OCI-LY7 (cell line): ENCODE data around the gene GNG14. TPM values are rescaled to one million over a fixed set of nuclear protein-coding genes. Genes with fewer than 3 reads are reported as not detected.
"Not testable (repeated sequence)": the region's sequence is repeated elsewhere in the genome, so short reads cannot be mapped to it uniquely, and the experiment has no call there.

ENCODE experiments used
- BruUV-seq: library from RNA; stranded (reverse); fragments of 400-500 nt; replicated peaks from 2 replicates; lab custom pipeline; 2021; lab: Mats Ljungman, UMichigan
- CTCF ChIA-PET: fragments of 300-600 bp; sonication (Branson Sonifier 250); formaldehyde crosslinking; loops from one replicate; lab custom pipeline; 2022; ENCODE audit warnings: antibody characterized with exemption; ENCODE audit not compliant: unreplicated experiment; lab: Charles Lee
- POLR2A ChIA-PET: fragments of 300-600 bp; sonication (Branson Sonifier 250); formaldehyde crosslinking; loops from one replicate; lab custom pipeline; 2022; ENCODE audit warnings: antibody characterized with exemption; lab: Charles Lee
- DNase-seq: peaks from one replicate; pipeline ENCODE4 v3.0.0-alpha.2; 2015; ENCODE audit warnings: low spot score
- H2AFZ ChIP-seq: fragments of 200-600 bp; sonication (generic), shearing (Covaris generic); 2 replicates; pipeline ENCODE4 v1.6.1; 2014; ENCODE audit warnings: mild to moderate bottlenecking, antibody characterized with exemption, low read length, moderate library complexity
- H3K27ac ChIP-seq: fragments of 200-600 bp; sonication (generic); 2 replicates; pipeline ENCODE4 v1.5.1; 2014; ENCODE audit warnings: mixed run types, low read depth, mild to moderate bottlenecking, moderate library complexity, low read length, inconsistent platforms; ENCODE audit not compliant: poor library complexity, severe bottlenecking
- H3K36me3 ChIP-seq: fragments of 200-600 bp; sonication (generic); 2 replicates; pipeline ENCODE4 v1.6.1; 2014; ENCODE audit warnings: mild to moderate bottlenecking, antibody characterized with exemption, low read length, moderate library complexity, mixed read lengths; ENCODE audit not compliant: insufficient read depth
- H3K4me1 ChIP-seq: fragments of 200-600 bp; sonication (generic); 2 replicates; pipeline ENCODE4 v1.5.1; 2014; ENCODE audit warnings: mild to moderate bottlenecking, low read length; ENCODE audit not compliant: insufficient read depth, poor library complexity, severe bottlenecking
- H3K4me2 ChIP-seq: fragments of 200-600 bp; sonication (generic); 2 replicates; pipeline ENCODE4 v1.6.1; 2014; ENCODE audit warnings: mild to moderate bottlenecking, low read length
- H3K4me3 ChIP-seq: fragments of 200-600 bp; sonication (generic); 2 replicates; pipeline ENCODE4 v1.5.1; 2014; ENCODE audit warnings: mild to moderate bottlenecking, low read depth, low read length; ENCODE audit not compliant: poor library complexity, severe bottlenecking
- H3K79me2 ChIP-seq: fragments of 200-600 bp; sonication (generic); 2 replicates; pipeline ENCODE4 v1.6.1; 2016; ENCODE audit warnings: low read depth, mild to moderate bottlenecking, low read length, moderate library complexity, mixed read lengths; ENCODE audit not compliant: insufficient read depth
- H3K9me2 ChIP-seq: fragments of 200-600 bp; sonication (generic); 2 replicates; pipeline ENCODE4 v1.6.1; 2016; ENCODE audit warnings: mild to moderate bottlenecking, low read length, mixed read lengths; ENCODE audit not compliant: insufficient read depth
- H3K9me3 ChIP-seq: fragments of 200-600 bp; sonication (generic); 2 replicates; pipeline ENCODE4 v1.6.1; 2014; ENCODE audit warnings: mild to moderate bottlenecking, mixed run types, low read length, mixed read lengths
- H4K20me1 ChIP-seq: fragments of 200-600 bp; sonication (generic); 2 replicates; pipeline ENCODE4 v1.6.1; 2014; ENCODE audit warnings: mild to moderate bottlenecking, antibody characterized with exemption, low read length, moderate library complexity, mixed read lengths; ENCODE audit not compliant: insufficient read depth
- EZH2phosphoT487 ChIP-seq: fragments of 200-600 bp; sonication (generic); IDR thresholded peaks from 2 replicates; pipeline ENCODE4 v1.6.1; 2018; ENCODE audit warnings: low read depth, borderline replicate concordance, mild to moderate bottlenecking, mixed run types, antibody characterized with exemption, low read length, moderate library complexity, mixed read lengths
- intact Hi-C: fragments of 100-400 bp; cut with micrococcal nuclease; formaldehyde crosslinking; loops from one replicate; pipeline ENCODE4 v1.10.0; 2022; ENCODE audit not compliant: unreplicated experiment
- total RNA-seq, 2 experiments: library from RNA; depleted of rRNA in 1 of 2; stranded (reverse); fragments of >200 nt in 1 of 2; shearing (Covaris generic) in 1 of 2; gene quantifications; 2 replicates each; pipeline ENCODE4 v1.2.3, GENCODE V29; 2014 to 2022
- TF ChIP-seq, protein P1 (sequence below): fragments of 200-600 bp; sonication (generic); conservative IDR thresholded peaks from 2 replicates; pipeline ENCODE4 v1.5.1; 2014; ENCODE audit warnings: mild to moderate bottlenecking, antibody characterized with exemption, low read length, moderate library complexity, mixed read lengths

Gene GNG14
- total RNA-seq, 2 experiments from 2014 or later: 0.93 TPM; not detected in 1

GRCh38 chr19:12676384-12676792, 11.4 kb upstream of the GNG14 start:
- no peaks in the 10 kb centered on the region for H3K9me2 ChIP-seq
- H3K36me3 ChIP-seq: peaks cover 81% of the 10 kb centered on the region
- H3K27ac ChIP-seq: no peak overlapping the region
- POLR2A ChIA-PET: interaction anchor here (0.5 kb wide), 1 partner anchor 105 kb away, joined by 3 read pairs; no protein-coding TSS in a partner anchor
- BruUV-seq: no TSS peak
- peaks cover 9% of the 10 kb centered on the region for H3K79me2 ChIP-seq
- H3K4me1 ChIP-seq: peaks cover 11% of the 10 kb centered on the region
- CTCF ChIA-PET: no interaction called here
- H3K4me3 ChIP-seq: no peak overlapping the region
- DNase-seq: peak; percentile 83
- no peak overlapping the region for H2AFZ ChIP-seq
- intact Hi-C loops: loop anchor here (2.0 kb wide), 1 partner anchor 120 kb away; no protein-coding TSS in a partner anchor
- H3K4me2 ChIP-seq: no peak overlapping the region
- TF ChIP-seq, protein P1, sequence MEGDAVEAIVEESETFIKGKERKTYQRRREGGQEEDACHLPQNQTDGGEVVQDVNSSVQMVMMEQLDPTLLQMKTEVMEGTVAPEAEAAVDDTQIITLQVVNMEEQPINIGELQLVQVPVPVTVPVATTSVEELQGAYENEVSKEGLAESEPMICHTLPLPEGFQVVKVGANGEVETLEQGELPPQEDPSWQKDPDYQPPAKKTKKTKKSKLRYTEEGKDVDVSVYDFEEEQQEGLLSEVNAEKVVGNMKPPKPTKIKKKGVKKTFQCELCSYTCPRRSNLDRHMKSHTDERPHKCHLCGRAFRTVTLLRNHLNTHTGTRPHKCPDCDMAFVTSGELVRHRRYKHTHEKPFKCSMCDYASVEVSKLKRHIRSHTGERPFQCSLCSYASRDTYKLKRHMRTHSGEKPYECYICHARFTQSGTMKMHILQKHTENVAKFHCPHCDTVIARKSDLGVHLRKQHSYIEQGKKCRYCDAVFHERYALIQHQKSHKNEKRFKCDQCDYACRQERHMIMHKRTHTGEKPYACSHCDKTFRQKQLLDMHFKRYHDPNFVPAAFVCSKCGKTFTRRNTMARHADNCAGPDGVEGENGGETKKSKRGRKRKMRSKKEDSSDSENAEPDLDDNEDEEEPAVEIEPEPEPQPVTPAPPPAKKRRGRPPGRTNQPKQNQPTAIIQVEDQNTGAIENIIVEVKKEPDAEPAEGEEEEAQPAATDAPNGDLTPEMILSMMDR: peak; percentile 90
- TF ChIP-seq EZH2phosphoT487: no peak
- no peaks in the 10 kb centered on the region for H3K9me3 ChIP-seq
- peaks cover 10% of the 10 kb centered on the region; the same call in 1 of the 2 replicates for H4K20me1 ChIP-seq

DNA sequence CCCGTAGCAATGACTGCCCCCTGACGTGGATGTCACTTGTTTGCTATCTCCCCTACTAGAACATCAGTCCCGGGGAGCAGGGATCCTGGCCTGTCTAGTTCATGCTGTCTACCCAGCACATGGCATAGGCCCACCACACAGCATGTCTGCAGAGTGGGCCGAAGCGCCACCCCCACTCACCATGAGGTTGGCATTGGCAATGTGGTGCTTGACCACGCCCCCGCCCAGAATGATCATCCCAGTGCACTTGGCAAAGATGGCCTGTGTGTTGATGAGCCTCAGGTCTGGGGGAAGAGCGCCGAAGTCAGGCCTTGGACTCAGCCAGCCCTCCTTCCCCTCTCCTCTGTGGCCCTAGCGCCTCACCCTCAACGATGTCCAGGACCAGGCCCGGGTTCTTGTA, 10.9 kb upstream of the GNG14 start:
- Histone ChIP-seq H3K9me3 (no peaks in the 10 kb centered on the region), H4K20me1 (peaks cover 10% of the 10 kb centered on the region; the same call in 1 of the 2 replicates), H3K4me1 (peaks cover 11% of the 10 kb centered on the region), H3K79me2 (peaks cover 9% of the 10 kb centered on the region), H3K36me3 (peaks cover 78% of the 10 kb centered on the region), H3K9me2 (no peaks in the 10 kb centered on the region), H3K27ac (no peak overlapping the region), H3K4me2 (no peak overlapping the region), H2AFZ (no peak overlapping the region), H3K4me3 (no peak overlapping the region)
- intact Hi-C loops: loop anchor here (2.0 kb wide), 1 partner anchor 120 kb away; no protein-coding TSS in a partner anchor
- POLR2A ChIA-PET: no interaction called here
- no peak for DNase-seq
- BruUV-seq: no TSS peak
- CTCF ChIA-PET: no interaction called here
- TF ChIP-seq, protein P1: no peak
- TF ChIP-seq EZH2phosphoT487: no peak

GRCh38 chr19:12678039-12678438, 9.8 kb upstream of the GNG14 start:
- H4K20me1 ChIP-seq, H3K9me2 ChIP-seq, BruUV-seq, H3K27ac ChIP-seq, H3K4me3 ChIP-seq, H3K9me3 ChIP-seq, H3K79me2 ChIP-seq, DNase-seq, H3K4me2 ChIP-seq, CTCF ChIA-PET, intact Hi-C loops, H2AFZ ChIP-seq: not testable (repeated sequence)
- Histone ChIP-seq H3K36me3 (peaks cover 67% of the 10 kb centered on the region), H3K4me1 (peaks cover 11% of the 10 kb centered on the region)
- POLR2A ChIA-PET: interaction anchor here (0.6 kb wide), 1 partner anchor 107 kb away, joined by 4 read pairs; no protein-coding TSS in a partner anchor
